Lung (tissue), 12 donors: ENCODE measurements around the gene SYNE1. TPM values are rescaled to one million over a fixed set of nuclear protein-coding genes. Genes with fewer than 3 reads are reported as not detected.

Experiments used
- ATAC-seq: fragments of 200-7000 bp; cut with Tn5 transposase; one replicate; pipeline ENCODE4 v1.9.1; 2020; ENCODE audit warnings: moderate number of reproducible peaks; ENCODE audit not compliant: insufficient read depth, low FRiP score
- DNase-seq, 3 donors: peaks; one replicate each; pipeline ENCODE4 v3.0.0-alpha.2; 2013 to 2017
- H3K27ac ChIP-seq, 2 donors: one replicate each; pipeline ENCODE4 v1.5.1; 2013; ENCODE audit warnings: mild to moderate bottlenecking in 2 of 2, moderate library complexity in 2 of 2, control low read depth in 1 of 2, inconsistent platforms in 1 of 2, low read depth in 1 of 2, low read length in 1 of 2
- H3K27me3 ChIP-seq, 3 donors: one replicate each; pipeline ENCODE4 v1.5.1; 2013; ENCODE audit warnings: low read length in 2 of 3; ENCODE audit not compliant: control insufficient read depth in 3 of 3, insufficient read depth in 3 of 3
- H3K36me3 ChIP-seq, 4 donors: one replicate each; pipeline ENCODE4 v1.5.1; 2013; ENCODE audit warnings: low read length in 4 of 4, mild to moderate bottlenecking in 1 of 4, moderate library complexity in 1 of 4; ENCODE audit not compliant: control insufficient read depth in 4 of 4, insufficient read depth in 4 of 4
- H3K4me1 ChIP-seq, 5 donors: one replicate each; pipeline ENCODE4 v1.5.1; 2013; ENCODE audit warnings: low read length in 5 of 5, mild to moderate bottlenecking in 2 of 5, moderate library complexity in 1 of 5; ENCODE audit not compliant: control insufficient read depth in 5 of 5, insufficient read depth in 5 of 5
- H3K4me3 ChIP-seq: one replicate; pipeline ENCODE4 v1.5.1; 2013; ENCODE audit warnings: mild to moderate bottlenecking, control low read depth, moderate library complexity
- H3K9ac ChIP-seq, 2 donors: one replicate each; pipeline ENCODE4 v1.5.1; 2013; ENCODE audit warnings: low read length in 2 of 2, control low read depth in 1 of 2; ENCODE audit not compliant: insufficient read depth in 1 of 2
- H3K9me3 ChIP-seq, 4 donors: one replicate each; pipeline ENCODE4 v1.5.1; 2013; ENCODE audit warnings: low read length in 3 of 4, mild to moderate bottlenecking in 1 of 4, moderate library complexity in 1 of 4; ENCODE audit not compliant: control insufficient read depth in 4 of 4, insufficient read depth in 3 of 4
- CTCF ChIP-seq: IDR thresholded peaks from 2 replicates; pipeline ENCODE4 v1.5.1; 2012; ENCODE audit warnings: mild to moderate bottlenecking; ENCODE audit errors: control extremely low read depth, extremely low read depth
- WGBS, 2 donors: extraction: QIAGEN DNeasy Blood & Tissue Kit; methylation state at CpG; one replicate each; pipeline ENCODE4 v1.1.7; 2013; 5-methylcytosine and 5-hydroxymethylcytosine counted together
- polyA plus RNA-seq, 2 donors: library from polyadenylated mRNA; stranded (reverse); fragments of 200-250 nt; gene quantifications; one replicate each; pipeline ENCODE4 v1.2.1, GENCODE V29; 2013
- total RNA-seq, 2 donors: library from RNA; depleted of rRNA in 1 of 2; stranded (reverse); fragments of >200 nt in 1 of 2; gene quantifications; one replicate each; pipeline ENCODE4 v1.2.1, GENCODE V29; 2014 to 2021
- donor health status: control.
- donor health status: control.
- donor health status: Bipolar disorder and iron deficiency.
- donor health status: healthy.
- donor health status: DM: yes; HTN: yes; CAD: no.

Gene SYNE1
- total and polyA plus RNA-seq, 4 donors = 26.4 to 352 (median 131) TPM

GRCh38 chr6:152416652-152417051, 220.5 kb downstream of the SYNE1 start:
- Histone ChIP-seq H3K4me3 (no peak overlapping the region), H3K36me3 (peaks cover 0 to 4% (median 0%) of the 10 kb centered on the region in 4 donors), H3K9me3 (peaks cover 0 to 3% (median 0%) of the 10 kb centered on the region in 4 donors), H3K4me1 (no peaks in the 10 kb centered on the region), H3K27ac (no peak overlapping the region), H3K27me3 (no peaks in the 10 kb centered on the region), H3K9ac (no peak overlapping the region)
- no peak for TF ChIP-seq CTCF
- DNase-seq (no peak), ATAC-seq (no peak)
- 86 to 87% methylated on average over 8 of the region's 8 CpGs for WGBS, 2 donors

GRCh38 chr6:152404936-152405595, 232.1 kb downstream of the SYNE1 start:
- Histone ChIP-seq H3K4me3 (no peak overlapping the region), H3K9me3 (no peaks in the 10 kb centered on the region), H3K36me3 (peaks cover 0 to 3% (median 0%) of the 10 kb centered on the region in 4 donors), H3K27ac (no peak overlapping the region), H3K4me1 (peaks cover 0 to 1% (median 0%) of the 10 kb centered on the region in 5 donors), H3K27me3 (no peaks in the 10 kb centered on the region), H3K9ac (no peak overlapping the region)
- 91 to 92% methylated on average over 6 of the region's 6 CpGs for WGBS, 2 donors
- no peak for TF ChIP-seq CTCF
- ATAC-seq (no peak), DNase-seq (no peak)

- Histone ChIP-seq H3K4me3 (no peak overlapping the region), H3K4me1 (peaks cover 0 to 9% (median 2%) of the 10 kb centered on the region in 5 donors), H3K36me3 (peaks cover 0 to 3% (median 0%) of the 10 kb centered on the region in 4 donors), H3K9ac (no peak overlapping the region), H3K27me3 (no peaks in the 10 kb centered on the region), H3K27ac (no peak overlapping the region), H3K9me3 (no peaks in the 10 kb centered on the region)
- TF ChIP-seq CTCF = no peak
- 72 to 84% methylated on average over 6 of the region's 6 CpGs for WGBS, 2 donors
- DNase-seq (peak in 2 of 3 donors; percentile 11 to 25), ATAC-seq (no peak)
These were observed 232.9 kb downstream of the SYNE1 start for GRCh38 chr6:152404086-152404857.
